Stomach (tissue), 4 donors: ENCODE measurements around the gene NEO1.

Experiments
- CTCF ChIP-seq, 7 experiments: fragments of 450-650 bp in 4 of 7; fragments of 200-600 bp in 3 of 7; sonication (generic) in 3 of 7; IDR thresholded peaks; one replicate each; pipeline ENCODE4 v1.5.1; 2016 to 2019; ENCODE audit warnings: antibody characterized with exemption in 7 of 7, control low read depth in 2 of 7, mild to moderate bottlenecking in 1 of 7
- POLR2AphosphoS5 ChIP-seq, 3 donors: sonication (generic); formaldehyde crosslinking; IDR thresholded peaks; one replicate each; pipeline ENCODE4 v1.6.1; 2016; ENCODE audit warnings: antibody characterized with exemption in 3 of 3

GRCh38 chr15:73139744-73140553, 87.7 kb downstream of the NEO1 start:
- no peak for TF ChIP-seq CTCF (IDR thresholded peaks at IDR 0.05)
- TF ChIP-seq POLR2AphosphoS5 (IDR thresholded peaks at IDR 0.05): no peak
